22Rv1 (cell line): ENCODE results near the gene RAMACL.

Source experiments
- H3K27ac ChIP-seq: fragments of 450-650 bp; 2 replicates; pipeline ENCODE4 v1.5.1; 2017
- ZFX ChIP-seq: fragments of 450-650 bp; IDR thresholded peaks from 2 replicates; pipeline ENCODE4 v1.6.1; 2017; ENCODE audit warnings: antibody characterized with exemption, borderline replicate concordance
- TF ChIP-seq, protein P1 (sequence below): fragments of 450-650 bp; IDR thresholded peaks from 2 replicates; pipeline ENCODE4 v1.5.1; 2017; ENCODE audit warnings: mild to moderate bottlenecking

The RAMACL gene

DNA sequence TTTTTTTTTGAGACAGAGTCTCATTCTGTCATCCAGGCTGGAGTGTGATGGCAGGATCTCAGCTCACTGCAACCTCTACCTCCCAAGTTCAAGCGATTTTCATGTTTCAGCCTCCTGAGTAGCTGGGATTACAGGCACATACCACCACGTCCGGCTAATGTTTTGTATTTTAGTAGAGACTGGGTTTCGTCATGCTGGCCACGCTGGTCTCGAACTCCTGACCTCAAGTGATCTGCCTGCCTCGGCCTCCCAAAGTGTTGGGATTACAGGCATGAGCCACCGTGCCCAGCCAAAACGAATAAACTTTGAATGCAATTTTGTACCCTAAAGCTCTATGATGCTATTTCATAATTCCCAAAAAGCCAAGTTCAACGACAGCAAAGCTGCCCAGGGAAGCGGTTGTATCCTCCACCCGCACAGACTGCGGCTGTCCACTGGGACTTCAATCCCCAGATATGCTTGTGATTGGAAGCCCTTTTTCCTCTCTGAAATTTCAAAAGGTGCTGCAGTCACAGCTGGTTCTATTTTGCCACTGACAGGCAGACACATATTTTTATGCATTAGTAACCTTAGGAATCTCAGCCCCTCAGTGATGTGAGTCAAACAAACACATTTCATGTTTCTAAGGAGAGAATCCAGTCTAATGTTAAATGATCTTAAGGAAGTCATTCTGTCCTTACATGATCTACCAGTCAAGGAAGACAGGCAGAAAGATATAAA is 8.7 kb upstream of the RAMACL start:
- TF ChIP-seq ZFX: no peak
- TF ChIP-seq, protein P1, sequence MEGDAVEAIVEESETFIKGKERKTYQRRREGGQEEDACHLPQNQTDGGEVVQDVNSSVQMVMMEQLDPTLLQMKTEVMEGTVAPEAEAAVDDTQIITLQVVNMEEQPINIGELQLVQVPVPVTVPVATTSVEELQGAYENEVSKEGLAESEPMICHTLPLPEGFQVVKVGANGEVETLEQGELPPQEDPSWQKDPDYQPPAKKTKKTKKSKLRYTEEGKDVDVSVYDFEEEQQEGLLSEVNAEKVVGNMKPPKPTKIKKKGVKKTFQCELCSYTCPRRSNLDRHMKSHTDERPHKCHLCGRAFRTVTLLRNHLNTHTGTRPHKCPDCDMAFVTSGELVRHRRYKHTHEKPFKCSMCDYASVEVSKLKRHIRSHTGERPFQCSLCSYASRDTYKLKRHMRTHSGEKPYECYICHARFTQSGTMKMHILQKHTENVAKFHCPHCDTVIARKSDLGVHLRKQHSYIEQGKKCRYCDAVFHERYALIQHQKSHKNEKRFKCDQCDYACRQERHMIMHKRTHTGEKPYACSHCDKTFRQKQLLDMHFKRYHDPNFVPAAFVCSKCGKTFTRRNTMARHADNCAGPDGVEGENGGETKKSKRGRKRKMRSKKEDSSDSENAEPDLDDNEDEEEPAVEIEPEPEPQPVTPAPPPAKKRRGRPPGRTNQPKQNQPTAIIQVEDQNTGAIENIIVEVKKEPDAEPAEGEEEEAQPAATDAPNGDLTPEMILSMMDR: no peak
- no peak overlapping the region for H3K27ac ChIP-seq

DNA sequence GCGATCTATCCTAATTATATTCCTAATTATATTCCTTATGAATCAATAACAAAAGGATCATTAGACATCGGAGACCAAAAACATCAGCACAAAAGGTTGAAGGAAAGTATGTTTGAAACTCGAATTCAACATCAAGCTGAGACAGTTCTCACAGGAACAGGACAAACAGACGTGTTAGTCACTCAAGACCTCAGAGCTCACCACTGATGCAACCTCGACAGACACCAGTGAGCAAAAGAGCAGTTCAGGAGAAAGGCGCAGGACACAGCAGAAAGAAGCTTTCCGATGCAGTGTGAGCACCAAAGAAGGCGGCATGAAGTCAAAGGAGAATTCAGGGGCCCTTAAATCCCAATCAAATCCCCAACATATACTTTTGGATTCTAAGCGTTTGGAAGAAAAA is 6.3 kb upstream of the RAMACL start:
- no peak for TF ChIP-seq ZFX
- TF ChIP-seq, protein P1: no peak
- H3K27ac ChIP-seq: no peak overlapping the region

DNA sequence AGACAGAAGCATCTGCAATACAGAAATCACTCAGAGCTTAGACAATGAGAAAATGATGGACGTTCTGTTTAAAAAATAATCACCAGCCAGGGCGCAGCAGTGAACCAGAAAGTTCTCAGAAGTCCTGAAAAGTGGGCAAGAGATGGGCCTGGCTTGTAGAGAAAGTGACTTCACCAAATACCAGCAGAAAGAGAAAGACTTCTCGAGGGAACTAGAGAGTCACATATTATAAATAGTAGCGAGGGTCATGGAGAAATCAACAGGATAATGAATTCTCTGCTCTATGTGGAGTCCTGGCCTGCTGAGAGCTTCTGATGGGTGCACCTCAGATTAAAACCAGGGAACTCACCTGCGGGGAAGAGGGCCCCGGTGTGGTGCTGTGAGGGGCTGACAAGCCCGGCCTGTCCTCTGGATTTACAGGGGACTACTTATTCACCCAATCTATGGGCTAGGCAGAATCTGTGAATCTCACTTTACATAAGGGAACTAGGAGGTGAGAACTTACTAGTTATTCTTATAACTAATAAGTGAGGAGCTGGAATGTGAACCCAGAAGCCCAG is 5.6 kb upstream of the RAMACL start:
- TF ChIP-seq, protein P1: no peak
- TF ChIP-seq ZFX: no peak
- no peak overlapping the region for H3K27ac ChIP-seq

DNA sequence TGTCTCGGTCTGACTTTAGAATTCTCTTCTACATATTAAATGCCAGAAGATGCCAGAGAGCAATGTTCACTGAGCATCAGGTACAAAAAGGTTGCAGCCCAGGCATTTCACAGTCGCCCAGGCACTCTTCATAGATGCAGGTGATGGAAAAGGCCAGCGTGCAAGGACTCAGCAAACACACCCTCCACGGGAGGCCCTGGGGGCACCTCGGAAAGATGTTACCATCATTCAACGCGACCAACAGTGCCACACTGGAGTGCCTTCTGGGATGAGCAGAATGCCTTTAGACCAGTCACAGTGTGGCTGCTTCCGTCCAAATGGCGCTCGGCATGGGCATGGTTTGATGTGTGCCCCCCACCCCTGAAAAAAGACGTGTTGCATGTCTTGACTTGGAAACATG is 4.5 kb upstream of the RAMACL start:
- H3K27ac ChIP-seq: no peak overlapping the region
- TF ChIP-seq ZFX: no peak
- TF ChIP-seq, protein P1: no peak

DNA sequence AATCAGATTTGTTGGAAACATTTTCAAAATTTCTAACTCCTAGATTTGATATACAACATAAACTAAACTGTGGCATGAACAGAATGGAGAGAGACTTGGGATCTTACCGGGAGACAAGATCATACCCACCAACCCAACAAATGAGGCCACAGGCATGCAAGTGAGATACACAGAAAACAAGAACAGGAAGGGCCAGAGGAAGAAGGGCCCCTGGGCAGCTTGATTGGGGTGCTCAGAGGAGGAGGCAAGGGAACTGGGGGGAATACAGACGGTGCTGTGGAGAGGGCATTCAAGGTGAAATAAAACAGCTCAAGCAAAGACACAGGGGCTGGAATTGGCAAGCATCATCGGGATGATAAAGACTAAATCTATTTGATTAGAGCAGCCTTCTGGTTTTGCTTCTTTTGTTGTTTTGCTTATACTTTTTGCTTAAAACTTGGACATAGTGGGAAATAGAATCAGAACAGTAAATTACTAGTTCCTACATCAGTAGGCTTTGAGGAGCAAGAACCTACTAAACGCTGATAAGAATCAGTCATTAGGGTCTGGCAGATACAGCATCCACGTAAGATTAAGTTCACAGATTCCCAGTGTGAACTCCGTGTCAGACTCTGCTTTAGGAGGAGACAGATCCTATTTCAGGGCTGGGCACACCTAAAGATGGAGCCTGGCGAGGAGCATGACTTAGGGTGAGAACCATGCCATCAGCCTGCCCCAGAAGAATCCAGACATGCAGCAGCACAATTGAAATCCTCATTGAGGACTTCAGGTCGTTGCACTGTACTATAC is 3.5 kb upstream of the RAMACL start:
- no peak for TF ChIP-seq ZFX
- no peak overlapping the region for H3K27ac ChIP-seq

DNA sequence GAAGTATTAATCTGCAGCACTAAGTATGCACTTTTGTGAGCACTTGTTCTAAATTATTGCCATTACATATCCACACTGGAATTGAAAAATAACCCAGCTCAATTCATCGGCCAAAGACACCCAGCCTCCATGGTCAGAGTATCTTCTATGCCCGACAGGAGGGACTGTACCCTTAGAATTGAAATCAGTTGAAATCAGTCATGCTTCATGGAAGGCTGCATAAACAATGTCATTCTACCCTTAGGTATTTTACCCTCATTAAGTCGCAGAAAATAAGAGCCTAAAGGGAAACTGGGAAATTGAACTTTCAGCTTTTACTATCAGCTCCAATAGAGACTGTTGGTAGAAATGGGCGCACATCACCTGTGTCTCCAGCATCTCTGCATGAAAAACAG is 2.9 kb upstream of the RAMACL start:
- TF ChIP-seq, protein P1: no peak
- TF ChIP-seq ZFX: no peak
- no peak overlapping the region for H3K27ac ChIP-seq

DNA sequence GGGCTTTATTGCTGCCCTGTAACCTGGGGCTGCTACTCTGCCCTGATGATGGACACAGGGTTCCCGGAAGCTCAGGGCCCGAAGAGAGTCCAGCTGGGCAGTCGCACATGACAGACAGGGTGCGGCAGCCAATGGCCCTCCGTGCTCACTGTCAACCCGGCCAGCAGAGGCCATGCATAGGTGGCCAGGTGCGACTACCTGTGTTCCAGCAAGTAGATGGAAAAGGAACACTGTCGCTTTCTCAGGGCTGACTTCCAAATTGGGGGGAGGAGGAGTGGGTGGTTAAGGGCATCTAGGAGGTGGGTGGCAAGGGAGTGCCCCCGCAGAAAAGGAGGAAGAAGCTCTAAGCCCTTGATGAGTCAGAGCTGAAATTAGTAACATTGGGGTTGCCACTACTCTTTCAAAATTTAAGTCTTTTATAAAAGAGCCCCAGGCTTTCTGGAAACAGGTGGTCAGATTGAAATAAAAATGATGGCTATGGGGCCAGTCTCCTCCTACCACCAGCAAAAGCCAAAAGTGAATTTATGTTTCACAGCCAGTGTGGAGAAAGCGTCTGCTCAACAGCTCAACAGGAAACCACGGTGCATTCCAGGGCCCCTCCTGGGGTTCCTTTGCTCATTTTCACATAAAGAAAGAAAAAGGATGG is 2.3 kb upstream of the RAMACL start:
- no peak for TF ChIP-seq ZFX
- TF ChIP-seq, protein P1: no peak
- no peak overlapping the region for H3K27ac ChIP-seq
